Peyer's patch (tissue), 4 donors: ENCODE results near the gene CSRNP3. TPM values are rescaled to one million over a fixed set of nuclear protein-coding genes. Genes with fewer than 3 reads are reported as not detected.

Source experiments
- DNase-seq, 3 donors: peaks; one replicate each; pipeline ENCODE4 v3.0.0-alpha.2; 2017 to 2019
- H3K27ac ChIP-seq, 4 donors: fragments of 200-600 bp; sonication (generic); one replicate each; pipeline ENCODE4 v1.5.1; 2016 to 2019
- H3K27me3 ChIP-seq, 2 donors: fragments of 200-600 bp; sonication (generic); one replicate each; pipeline ENCODE4 v1.5.1; 2019
- H3K36me3 ChIP-seq, 3 donors: fragments of 200-600 bp; sonication (generic); one replicate each; pipeline ENCODE4 v1.5.1; 2016 to 2019
- H3K4me1 ChIP-seq, 4 donors: fragments of 200-600 bp; sonication (generic); one replicate each; pipeline ENCODE4 v1.5.1; 2016 to 2019
- H3K4me3 ChIP-seq, 4 donors: fragments of 200-600 bp; sonication (generic); 1 replicate in 3 of 4; 2 replicates in 1 of 4; pipeline ENCODE4 v1.5.1; 2016 to 2019; ENCODE audit warnings: mild to moderate bottlenecking in 1 of 4
- H3K9me3 ChIP-seq, 4 donors: fragments of 200-600 bp; sonication (generic); one replicate each; pipeline ENCODE4 v1.5.1; 2016 to 2019; ENCODE audit warnings: mild to moderate bottlenecking in 1 of 4
- POLR2A ChIP-seq, 2 donors: fragments of 450-650 bp; IDR thresholded peaks; one replicate each; pipeline ENCODE4 v1.5.1; 2017; ENCODE audit warnings: antibody characterized with exemption in 2 of 2, mild to moderate bottlenecking in 2 of 2, moderate library complexity in 2 of 2
- total RNA-seq, 4 donors: library from RNA; depleted of rRNA; stranded (reverse); fragments of >200 nt; gene quantifications; one replicate each; pipeline ENCODE4 v1.1.0, GENCODE V29; 2016
- TF ChIP-seq, protein P1 (sequence below), 6 experiments: fragments of 450-650 bp in 4 of 6; fragments of 200-600 bp in 2 of 6; sonication (generic) in 1 of 6; IDR thresholded peaks; one replicate each; pipeline ENCODE4 v1.5.1; 2017 to 2019; ENCODE audit warnings: antibody characterized with exemption in 6 of 6, mild to moderate bottlenecking in 3 of 6, moderate library complexity in 1 of 6

CSRNP3 gene, protein sequence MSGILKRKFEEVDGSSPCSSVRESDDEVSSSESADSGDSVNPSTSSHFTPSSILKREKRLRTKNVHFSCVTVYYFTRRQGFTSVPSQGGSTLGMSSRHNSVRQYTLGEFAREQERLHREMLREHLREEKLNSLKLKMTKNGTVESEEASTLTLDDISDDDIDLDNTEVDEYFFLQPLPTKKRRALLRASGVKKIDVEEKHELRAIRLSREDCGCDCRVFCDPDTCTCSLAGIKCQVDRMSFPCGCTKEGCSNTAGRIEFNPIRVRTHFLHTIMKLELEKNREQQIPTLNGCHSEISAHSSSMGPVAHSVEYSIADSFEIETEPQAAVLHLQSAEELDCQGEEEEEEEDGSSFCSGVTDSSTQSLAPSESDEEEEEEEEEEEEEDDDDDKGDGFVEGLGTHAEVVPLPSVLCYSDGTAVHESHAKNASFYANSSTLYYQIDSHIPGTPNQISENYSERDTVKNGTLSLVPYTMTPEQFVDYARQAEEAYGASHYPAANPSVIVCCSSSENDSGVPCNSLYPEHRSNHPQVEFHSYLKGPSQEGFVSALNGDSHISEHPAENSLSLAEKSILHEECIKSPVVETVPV
- total RNA-seq = 10 to 100 TPM in 1 of 4 donors, 1 to 10 TPM in 3; 1.6 to 10.5 (median 4.4) TPM

DNA sequence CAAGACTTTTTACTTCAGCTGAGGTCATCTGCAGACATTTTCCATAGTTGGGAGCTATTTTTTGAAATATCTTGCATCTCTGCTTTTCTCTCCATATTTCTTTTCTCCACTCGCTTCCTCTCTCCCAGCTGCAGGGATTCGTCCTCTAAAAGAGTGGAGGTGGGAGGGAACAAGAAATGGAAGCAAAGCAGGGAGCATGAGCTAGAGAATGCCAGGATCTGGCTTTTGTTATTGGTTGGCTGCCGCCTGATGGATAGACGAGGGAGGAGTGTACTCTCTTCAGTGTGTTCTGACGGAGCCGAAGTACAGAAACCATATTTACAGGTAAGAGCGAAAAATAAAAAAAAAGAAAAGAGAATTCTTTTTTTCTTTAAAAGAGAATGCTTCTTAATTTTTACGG is at the start of gene CSRNP3:
Gene CSRNP3, plus strand, starts transcription at position 282 of the 400 bp plus-strand sequence. CDS start 125,368 bp downstream, outside the sequence.
- DNase-seq = peak in 2 of 3 donors; percentile 46 to 66
- no peaks in the 10 kb centered on the region for H3K36me3 ChIP-seq
- no peak within 1 kb of the TSS for H3K27ac ChIP-seq
- TF ChIP-seq POLR2A (IDR thresholded peaks at IDR 0.05) = no peak
- TF ChIP-seq, protein P1, sequence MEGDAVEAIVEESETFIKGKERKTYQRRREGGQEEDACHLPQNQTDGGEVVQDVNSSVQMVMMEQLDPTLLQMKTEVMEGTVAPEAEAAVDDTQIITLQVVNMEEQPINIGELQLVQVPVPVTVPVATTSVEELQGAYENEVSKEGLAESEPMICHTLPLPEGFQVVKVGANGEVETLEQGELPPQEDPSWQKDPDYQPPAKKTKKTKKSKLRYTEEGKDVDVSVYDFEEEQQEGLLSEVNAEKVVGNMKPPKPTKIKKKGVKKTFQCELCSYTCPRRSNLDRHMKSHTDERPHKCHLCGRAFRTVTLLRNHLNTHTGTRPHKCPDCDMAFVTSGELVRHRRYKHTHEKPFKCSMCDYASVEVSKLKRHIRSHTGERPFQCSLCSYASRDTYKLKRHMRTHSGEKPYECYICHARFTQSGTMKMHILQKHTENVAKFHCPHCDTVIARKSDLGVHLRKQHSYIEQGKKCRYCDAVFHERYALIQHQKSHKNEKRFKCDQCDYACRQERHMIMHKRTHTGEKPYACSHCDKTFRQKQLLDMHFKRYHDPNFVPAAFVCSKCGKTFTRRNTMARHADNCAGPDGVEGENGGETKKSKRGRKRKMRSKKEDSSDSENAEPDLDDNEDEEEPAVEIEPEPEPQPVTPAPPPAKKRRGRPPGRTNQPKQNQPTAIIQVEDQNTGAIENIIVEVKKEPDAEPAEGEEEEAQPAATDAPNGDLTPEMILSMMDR (IDR thresholded peaks at IDR 0.05) = peak in 1 of 6 experiments; percentile 6
- peak within 1 kb of the TSS in 3 of 4 donors; percentile 11 to 44 (median 44) for H3K4me3 ChIP-seq
- H3K4me1 ChIP-seq = no peaks in the 10 kb centered on the region
- no peaks in the 10 kb centered on the region for H3K27me3 ChIP-seq
- H3K9me3 ChIP-seq = no peaks in the 10 kb centered on the region

DNA sequence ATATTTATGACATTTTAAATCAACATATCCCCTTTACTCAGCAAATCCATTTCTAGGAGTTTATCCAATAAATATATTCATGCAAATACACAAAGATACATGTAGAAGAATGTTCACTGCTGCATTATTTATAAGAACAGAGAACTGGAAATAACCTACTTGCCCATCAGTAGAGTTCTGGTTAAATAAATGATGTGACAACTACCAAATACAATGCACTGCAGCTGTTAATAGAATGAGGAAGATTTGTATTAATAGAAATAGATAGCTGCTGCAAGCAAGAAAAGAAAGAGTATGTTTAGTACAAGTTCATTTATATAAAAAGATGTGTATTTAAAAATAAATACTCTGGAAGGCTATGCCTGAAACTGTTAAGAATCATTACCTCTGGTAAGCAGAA is 49.3 kb upstream of the CSRNP3 start:
- H3K9me3 ChIP-seq = peaks cover 0 to 3% (median 0%) of the 10 kb centered on the region in 4 donors
- no peak for DNase-seq
- H3K27ac ChIP-seq = no peak overlapping the region

DNA sequence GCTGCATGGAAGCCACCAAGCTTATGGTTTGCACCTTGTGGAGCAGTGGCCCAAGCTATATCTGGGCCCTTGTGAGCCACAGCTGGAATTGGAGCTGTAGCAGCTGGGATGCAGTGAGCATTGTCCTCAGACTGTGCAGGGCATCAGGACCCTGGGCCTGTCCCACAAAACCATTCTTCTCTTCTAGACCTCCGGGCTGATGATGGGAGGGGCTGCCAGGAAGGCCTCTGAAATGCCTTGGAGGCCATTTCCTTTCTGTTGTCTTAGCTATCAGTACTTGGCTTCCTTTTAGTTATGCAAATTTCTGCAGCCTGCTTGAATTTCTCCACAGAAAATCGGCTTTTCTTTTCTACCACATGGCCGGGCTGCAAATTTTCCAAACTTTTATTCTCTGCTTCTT is 46.4 kb upstream of the CSRNP3 start:
- TF ChIP-seq, protein P1 (IDR thresholded peaks at IDR 0.05) = no peak
- no peak for TF ChIP-seq POLR2A (IDR thresholded peaks at IDR 0.05)
- Histone ChIP-seq H3K4me1 (no peaks in the 10 kb centered on the region), H3K9me3 (no peaks in the 10 kb centered on the region), H3K27me3 (no peaks in the 10 kb centered on the region), H3K36me3 (no peaks in the 10 kb centered on the region), H3K27ac (no peak overlapping the region), H3K4me3 (no peak overlapping the region)
- no peak for DNase-seq

More for the DNA sequence above, 49.3 kb upstream of the CSRNP3 start:
- no peaks in the 10 kb centered on the region for H3K4me1 ChIP-seq
- H3K27me3 ChIP-seq = no peaks in the 10 kb centered on the region
- no peak for TF ChIP-seq POLR2A (IDR thresholded peaks at IDR 0.05)
- TF ChIP-seq, protein P1 (IDR thresholded peaks at IDR 0.05) = no peak
- H3K4me3 ChIP-seq = no peak overlapping the region
- no peaks in the 10 kb centered on the region for H3K36me3 ChIP-seq

DNA sequence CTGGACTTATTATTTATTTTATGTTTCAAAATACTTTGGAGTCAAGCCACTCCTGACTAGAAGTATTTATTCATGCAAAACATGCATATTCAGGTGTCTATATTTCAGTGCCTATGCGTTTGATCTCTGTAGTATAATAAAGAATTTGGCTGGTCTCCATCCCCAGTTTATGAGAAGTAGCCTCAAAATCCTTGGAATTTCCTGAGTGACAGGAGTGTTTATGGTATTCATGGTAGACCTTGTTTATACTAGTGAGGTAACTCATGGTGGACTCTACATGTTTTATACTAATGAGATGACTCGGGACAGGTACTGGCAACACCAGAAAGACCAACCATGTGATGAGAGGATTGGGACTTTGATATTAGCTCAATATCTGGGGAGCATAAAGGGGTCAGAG is 43.9 kb upstream of the CSRNP3 start:
- Histone ChIP-seq H3K4me1 (no peaks in the 10 kb centered on the region), H3K27ac (no peak overlapping the region), H3K4me3 (no peak overlapping the region), H3K36me3 (no peaks in the 10 kb centered on the region), H3K9me3 (no peaks in the 10 kb centered on the region), H3K27me3 (no peaks in the 10 kb centered on the region)
- TF ChIP-seq POLR2A (IDR thresholded peaks at IDR 0.05) = no peak
- TF ChIP-seq, protein P1 (IDR thresholded peaks at IDR 0.05) = no peak
- DNase-seq = no peak

DNA sequence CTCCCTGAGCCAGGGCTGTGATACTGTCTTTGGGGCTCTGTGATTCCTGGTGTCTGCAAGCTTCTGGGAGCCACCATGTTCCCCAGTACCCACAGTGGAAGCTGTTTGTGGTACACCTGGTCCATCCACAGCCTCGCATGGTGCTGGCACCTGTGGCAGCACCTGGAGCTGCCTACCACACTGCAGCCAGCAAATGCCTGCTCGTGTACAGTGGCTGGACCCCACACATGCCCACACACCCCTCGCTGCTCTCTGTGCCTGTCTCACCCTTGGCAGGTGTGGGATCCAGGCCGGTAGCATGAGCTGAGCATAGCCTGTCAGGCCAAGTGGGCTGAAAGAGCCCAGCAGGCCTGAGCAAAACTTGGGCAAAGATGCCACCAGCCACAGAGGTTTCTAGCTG is 41.8 kb upstream of the CSRNP3 start:
- H3K27me3 ChIP-seq = no peaks in the 10 kb centered on the region
- no peak overlapping the region for H3K4me3 ChIP-seq
- no peak overlapping the region for H3K27ac ChIP-seq
- H3K9me3 ChIP-seq = no peaks in the 10 kb centered on the region
- no peak for TF ChIP-seq POLR2A (IDR thresholded peaks at IDR 0.05)
- TF ChIP-seq, protein P1 (IDR thresholded peaks at IDR 0.05) = no peak
- no peak for DNase-seq
- H3K36me3 ChIP-seq = no peaks in the 10 kb centered on the region
- H3K4me1 ChIP-seq = no peaks in the 10 kb centered on the region
